Activated naive CD8-positive, alpha-beta T cell (primary cell): ENCODE measurements around the gene TIGD2.

Experiments
- H3K27ac Mint-ChIP-seq: one replicate; pipeline ENCODE4 v1.8.0; 2021; ENCODE audit warnings: mixed read lengths
- H3K27me3 Mint-ChIP-seq: one replicate; pipeline ENCODE4 v1.8.0; 2021; ENCODE audit warnings: mixed read lengths
- H3K36me3 Mint-ChIP-seq: one replicate; pipeline ENCODE4 v1.8.0; 2021; ENCODE audit warnings: mixed read lengths
- H3K4me1 Mint-ChIP-seq: one replicate; pipeline ENCODE4 v1.8.0; 2021; ENCODE audit warnings: low read depth, mixed read lengths
- H3K4me3 Mint-ChIP-seq: one replicate; pipeline ENCODE4 v1.8.0; 2021; ENCODE audit warnings: mild to moderate bottlenecking, mixed read lengths
- H3K9me3 Mint-ChIP-seq: one replicate; pipeline ENCODE4 v1.8.0; 2021; ENCODE audit warnings: low read depth, mixed read lengths

TIGD2 gene

GRCh38 chr4:89109841-89110540, 1.3 kb upstream of the TIGD2 start:
- H3K4me3 Mint-ChIP-seq, result peak overlapping the region; percentile 84
- H3K27me3 Mint-ChIP-seq, result peaks cover 3% of the 10 kb centered on the region
- H3K9me3 Mint-ChIP-seq, result peaks cover 15% of the 10 kb centered on the region
- peaks cover 20% of the 10 kb centered on the region for H3K4me1 Mint-ChIP-seq
- H3K27ac Mint-ChIP-seq, result peak overlapping the region; percentile 85
- H3K36me3 Mint-ChIP-seq, result peaks cover 11% of the 10 kb centered on the region

- Mint-ChIP-seq H3K9me3 (peaks cover 21% of the 10 kb centered on the region), H3K36me3 (peaks cover 14% of the 10 kb centered on the region), H3K27me3 (peaks cover 3% of the 10 kb centered on the region), H3K27ac (peak overlapping the region; percentile 85), H3K4me1 (peaks cover 20% of the 10 kb centered on the region), H3K4me3 (peak overlapping the region; percentile 84)
These were observed 770 bp upstream of the TIGD2 start for GRCh38 chr4:89110541-89110985.

GRCh38 chr4:89111833-89112563, 665 bp downstream of the TIGD2 start:
- Mint-ChIP-seq H3K9me3 (peaks cover 21% of the 10 kb centered on the region), H3K27ac (peak overlapping the region; percentile 83), H3K27me3 (peaks cover 3% of the 10 kb centered on the region), H3K4me1 (peaks cover 20% of the 10 kb centered on the region), H3K36me3 (peaks cover 20% of the 10 kb centered on the region), H3K4me3 (peak overlapping the region; percentile 84)

GRCh38 chr4:89113415-89113814, 2.1 kb downstream of the TIGD2 start:
- Mint-ChIP-seq H3K9me3 (peaks cover 21% of the 10 kb centered on the region), H3K27ac (no peak overlapping the region), H3K4me1 (peaks cover 20% of the 10 kb centered on the region), H3K36me3 (peaks cover 22% of the 10 kb centered on the region), H3K27me3 (peaks cover 3% of the 10 kb centered on the region), H3K4me3 (no peak overlapping the region)

- Mint-ChIP-seq H3K36me3 (peaks cover 22% of the 10 kb centered on the region), H3K27ac (no peak overlapping the region), H3K4me3 (no peak overlapping the region), H3K27me3 (peaks cover 3% of the 10 kb centered on the region), H3K9me3 (peaks cover 21% of the 10 kb centered on the region), H3K4me1 (peaks cover 20% of the 10 kb centered on the region)
These were observed 2.8 kb downstream of the TIGD2 start for GRCh38 chr4:89114100-89114499.

- Mint-ChIP-seq H3K36me3 (peaks cover 22% of the 10 kb centered on the region), H3K4me1 (peaks cover 7% of the 10 kb centered on the region), H3K27ac (no peak overlapping the region), H3K27me3 (no peaks in the 10 kb centered on the region), H3K4me3 (no peak overlapping the region), H3K9me3 (peaks cover 21% of the 10 kb centered on the region)
These were observed 5.8 kb downstream of the TIGD2 start for GRCh38 chr4:89117115-89117514.

GRCh38 chr4:89119166-89119565, 7.8 kb downstream of the TIGD2 start:
- H3K27ac Mint-ChIP-seq, result no peak overlapping the region
- peaks cover 11% of the 10 kb centered on the region for H3K9me3 Mint-ChIP-seq
- H3K4me3 Mint-ChIP-seq, result no peak overlapping the region
- H3K4me1 Mint-ChIP-seq, result no peaks in the 10 kb centered on the region
- no peaks in the 10 kb centered on the region for H3K27me3 Mint-ChIP-seq
- peaks cover 14% of the 10 kb centered on the region for H3K36me3 Mint-ChIP-seq

GRCh38 chr4:89119836-89120235, 8.5 kb downstream of the TIGD2 start:
- no peaks in the 10 kb centered on the region for H3K4me1 Mint-ChIP-seq
- peaks cover 8% of the 10 kb centered on the region for H3K9me3 Mint-ChIP-seq
- no peak overlapping the region for H3K4me3 Mint-ChIP-seq
- H3K27me3 Mint-ChIP-seq, result no peaks in the 10 kb centered on the region
- no peak overlapping the region for H3K27ac Mint-ChIP-seq
- peaks cover 14% of the 10 kb centered on the region for H3K36me3 Mint-ChIP-seq

- Mint-ChIP-seq H3K36me3 (peaks cover 5% of the 10 kb centered on the region), H3K4me1 (no peaks in the 10 kb centered on the region), H3K4me3 (no peak overlapping the region), H3K27me3 (no peaks in the 10 kb centered on the region), H3K9me3 (no peaks in the 10 kb centered on the region), H3K27ac (no peak overlapping the region)
These were observed 10.2 kb downstream of the TIGD2 start for GRCh38 chr4:89121387-89122068.

- Mint-ChIP-seq H3K4me3 (no peak overlapping the region), H3K9me3 (no peaks in the 10 kb centered on the region), H3K27ac (no peak overlapping the region), H3K36me3 (peaks cover 3% of the 10 kb centered on the region), H3K27me3 (no peaks in the 10 kb centered on the region), H3K4me1 (no peaks in the 10 kb centered on the region)
These were observed 12.1 kb downstream of the TIGD2 start for GRCh38 chr4:89123451-89123851.

GRCh38 chr4:89125901-89126782, 14.8 kb downstream of the TIGD2 start:
- H3K27ac Mint-ChIP-seq, result no peak overlapping the region
- H3K27me3 Mint-ChIP-seq, result peaks cover 3% of the 10 kb centered on the region
- H3K36me3 Mint-ChIP-seq, result peaks cover 3% of the 10 kb centered on the region
- no peaks in the 10 kb centered on the region for H3K9me3 Mint-ChIP-seq
- H3K4me1 Mint-ChIP-seq, result no peaks in the 10 kb centered on the region
- no peak overlapping the region for H3K4me3 Mint-ChIP-seq

- Mint-ChIP-seq H3K4me1 (no peaks in the 10 kb centered on the region), H3K27me3 (peaks cover 3% of the 10 kb centered on the region), H3K9me3 (no peaks in the 10 kb centered on the region), H3K36me3 (no peaks in the 10 kb centered on the region), H3K27ac (no peak overlapping the region), H3K4me3 (no peak overlapping the region)
These were observed 17.8 kb downstream of the TIGD2 start for GRCh38 chr4:89129080-89129640.

GRCh38 chr4:89134775-89135319, 23.5 kb downstream of the TIGD2 start:
- Mint-ChIP-seq H3K4me3 (no peak overlapping the region), H3K36me3 (no peaks in the 10 kb centered on the region), H3K4me1 (no peaks in the 10 kb centered on the region), H3K9me3 (no peaks in the 10 kb centered on the region), H3K27me3 (no peaks in the 10 kb centered on the region), H3K27ac (no peak overlapping the region)

- Mint-ChIP-seq H3K9me3 (no peaks in the 10 kb centered on the region), H3K27ac (no peak overlapping the region), H3K4me3 (no peak overlapping the region), H3K27me3 (no peaks in the 10 kb centered on the region), H3K36me3 (no peaks in the 10 kb centered on the region), H3K4me1 (no peaks in the 10 kb centered on the region)
These were observed 25.2 kb downstream of the TIGD2 start for GRCh38 chr4:89136525-89136924.
